HG03097 (cell line): ENCODE data around the gene HDAC10.

ENCODE experiments used
- ATAC-seq: cut with Tn5 transposase; IDR thresholded peaks from one replicate; pipeline ENCODE4 v1.9.1; 2021; ENCODE audit not compliant: unreplicated experiment, low FRiP score

Gene HDAC10

DNA sequence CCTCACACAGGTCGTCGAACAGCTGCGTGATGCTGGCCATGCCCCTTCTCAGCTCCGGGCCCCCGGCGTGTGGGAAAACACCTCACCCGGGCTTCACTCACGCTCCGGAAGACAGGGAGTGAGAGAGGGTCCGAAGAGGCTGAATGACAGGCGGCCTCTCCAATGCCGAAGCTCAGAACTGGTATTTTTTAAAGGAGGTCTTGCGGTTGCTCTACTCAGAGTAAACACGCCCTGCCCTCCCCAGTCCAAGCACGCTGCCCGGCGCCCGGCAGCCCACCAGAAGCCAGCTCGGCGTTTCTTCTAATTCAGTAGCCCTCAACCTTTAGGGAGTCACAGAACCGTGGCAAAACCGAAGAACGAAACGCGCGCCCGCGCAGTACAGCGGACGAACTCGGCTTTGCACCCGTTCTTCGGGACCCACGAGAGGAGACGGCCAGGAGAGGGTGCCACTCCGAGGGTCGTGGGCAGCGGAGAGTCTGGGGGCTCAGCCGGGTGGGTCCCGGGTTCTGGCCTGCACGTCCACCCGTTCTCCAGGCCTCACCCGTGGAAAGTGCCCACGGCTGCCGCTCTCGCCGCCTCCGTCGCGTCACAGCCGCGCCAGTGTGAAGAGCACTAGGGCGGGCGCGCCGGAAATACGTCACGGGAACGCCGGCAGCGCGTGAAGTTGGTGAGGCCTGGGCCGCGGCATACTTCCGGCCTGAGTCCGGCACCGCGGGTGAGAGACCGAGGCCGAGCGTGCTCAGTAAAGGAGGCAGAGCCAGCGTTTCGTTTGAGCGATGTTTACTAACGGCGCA, 6.4 kb downstream of the HDAC10 start, which contains the start of gene TUBGCP6:
TSS of gene TUBGCP6 (minus strand) at position 604 of the 794 bp plus-strand sequence. CDS start at position 40, 564 bp downstream.
- ATAC-seq, result peak; percentile 54

DNA sequence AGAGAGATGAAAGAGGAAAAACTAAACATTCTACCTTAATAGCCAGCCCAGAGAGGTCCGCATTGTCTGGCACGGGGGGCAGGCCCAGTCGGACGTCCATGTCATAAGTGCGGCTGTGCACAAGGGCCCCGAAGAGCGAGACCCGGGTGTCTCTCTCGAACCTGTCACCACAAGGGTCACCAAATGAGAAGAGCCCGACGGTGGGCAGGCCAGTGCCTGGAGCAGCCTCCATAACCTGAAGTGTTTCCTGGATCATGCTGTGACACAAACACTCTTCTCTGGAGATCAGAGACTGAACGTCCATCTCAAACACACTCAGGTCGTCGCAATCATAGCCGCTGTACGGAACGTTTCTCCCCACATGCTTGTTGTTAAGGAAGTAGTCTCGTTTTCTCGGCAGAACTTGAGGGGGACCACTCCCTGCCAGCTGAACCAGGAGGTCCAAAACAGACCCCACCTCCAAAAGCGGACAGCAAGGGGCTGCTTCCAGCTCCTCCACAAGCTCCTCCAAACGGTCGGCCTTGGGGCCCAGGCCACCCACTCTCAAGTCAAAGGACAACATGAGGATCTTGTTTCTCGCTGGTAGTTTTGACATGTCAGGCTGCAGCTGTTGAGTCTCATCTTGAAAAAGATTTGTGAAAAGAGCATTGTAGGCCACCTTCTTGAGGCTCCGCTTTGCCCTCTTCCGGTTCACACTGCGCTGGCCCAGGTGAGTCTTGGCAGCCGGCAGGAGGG, 7.2 kb downstream of the HDAC10 start:
- peak; percentile 4 for ATAC-seq

DNA sequence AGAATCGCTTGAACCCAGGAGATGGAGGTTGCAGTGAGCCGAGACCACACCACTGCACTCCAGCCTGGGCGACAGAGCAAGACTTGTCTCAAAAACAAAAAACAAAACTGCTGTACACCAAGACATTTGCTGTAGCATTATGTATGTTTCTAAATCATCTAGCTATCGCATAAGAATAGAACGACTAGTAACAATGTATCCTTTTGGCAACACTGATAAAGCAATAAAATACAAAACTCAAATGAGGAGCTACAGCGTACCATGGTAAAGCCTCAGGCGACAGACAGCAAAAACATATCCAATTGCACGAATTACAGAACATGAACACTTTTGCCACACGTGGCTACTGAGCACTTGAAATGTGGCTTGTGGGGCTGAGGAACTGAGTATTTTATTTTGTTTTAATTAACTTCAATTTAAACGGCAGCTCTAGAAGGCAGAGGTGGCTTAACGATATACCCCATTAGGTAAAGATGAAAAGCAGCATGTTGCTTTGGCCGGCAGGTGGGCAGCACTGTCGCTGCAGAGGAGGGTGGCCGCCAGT, 8.6 kb downstream of the HDAC10 start:
- ATAC-seq, result no peak

DNA sequence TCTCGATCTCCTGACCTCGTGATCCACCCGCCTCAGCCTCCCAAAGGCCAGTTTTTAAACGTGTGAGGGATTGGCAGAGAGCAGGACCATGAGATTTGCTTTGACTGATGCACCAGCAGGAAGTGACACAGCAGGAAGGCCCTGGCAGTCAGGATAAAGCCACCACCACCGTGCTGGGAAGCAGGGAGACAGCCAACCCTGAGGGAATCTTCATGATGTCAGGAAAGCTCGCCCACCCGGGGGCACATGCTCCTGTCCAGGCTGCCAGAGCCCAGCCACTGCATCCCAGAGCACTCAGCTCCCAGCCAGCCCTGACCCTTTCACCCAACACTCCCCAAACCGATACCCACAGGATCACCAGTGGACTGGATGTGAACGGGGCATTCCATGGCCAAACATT, 12.3 kb downstream of the HDAC10 start:
- no peak for ATAC-seq

DNA sequence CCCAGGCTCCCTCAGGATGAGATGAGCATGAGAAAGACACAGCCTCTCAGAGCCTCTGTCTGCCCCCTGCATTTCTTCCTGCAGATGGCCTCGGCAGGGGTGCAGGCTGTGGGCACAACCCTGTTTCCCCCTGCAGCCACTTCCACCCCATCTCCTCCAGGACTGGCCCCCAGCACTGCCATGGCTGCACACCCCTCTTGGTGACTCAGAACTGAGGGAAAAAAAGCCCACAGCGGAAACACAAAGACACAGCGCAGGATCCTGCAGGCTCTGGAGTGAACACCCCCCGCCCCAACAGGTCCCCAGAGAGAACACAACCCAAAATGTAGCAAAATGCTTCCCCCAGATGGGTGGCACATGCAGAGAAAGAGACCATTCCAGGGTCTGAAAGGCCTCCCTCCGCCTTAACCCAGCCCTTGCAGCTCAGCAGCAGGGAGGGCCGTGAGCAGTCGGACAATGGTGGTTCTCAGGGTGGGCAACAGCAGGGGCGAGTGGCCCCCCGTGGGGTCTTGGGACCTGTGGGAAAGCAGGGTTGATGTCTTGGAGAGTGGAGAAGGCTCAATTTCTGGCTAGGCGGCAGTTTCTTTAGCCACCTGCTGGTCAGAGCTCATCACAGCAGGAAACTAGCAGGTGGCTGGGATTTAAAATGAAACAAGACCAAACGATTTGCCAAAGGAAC, 14.2 kb downstream of the HDAC10 start:
- no peak for ATAC-seq

DNA sequence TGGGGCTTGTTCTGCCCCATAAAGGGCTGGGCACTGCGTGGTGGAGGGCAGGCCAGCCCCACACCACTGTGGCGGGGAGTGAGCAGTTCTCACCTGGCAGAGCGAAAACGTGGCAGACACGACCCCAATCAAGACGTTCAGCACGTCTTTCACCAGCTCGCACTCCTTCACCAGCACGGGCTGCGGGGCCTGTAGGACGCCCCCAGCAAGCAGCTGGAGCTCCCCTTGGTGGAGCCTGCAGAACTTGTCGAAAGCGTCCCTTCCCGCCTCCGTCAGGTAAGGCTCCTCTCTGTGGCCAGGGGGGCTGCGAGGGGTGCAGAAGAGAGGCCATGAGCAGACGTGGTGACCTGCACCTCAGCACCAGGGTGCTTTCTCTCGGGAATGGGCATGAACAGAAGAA, 17.8 kb downstream of the HDAC10 start:
- ATAC-seq, result no peak

DNA sequence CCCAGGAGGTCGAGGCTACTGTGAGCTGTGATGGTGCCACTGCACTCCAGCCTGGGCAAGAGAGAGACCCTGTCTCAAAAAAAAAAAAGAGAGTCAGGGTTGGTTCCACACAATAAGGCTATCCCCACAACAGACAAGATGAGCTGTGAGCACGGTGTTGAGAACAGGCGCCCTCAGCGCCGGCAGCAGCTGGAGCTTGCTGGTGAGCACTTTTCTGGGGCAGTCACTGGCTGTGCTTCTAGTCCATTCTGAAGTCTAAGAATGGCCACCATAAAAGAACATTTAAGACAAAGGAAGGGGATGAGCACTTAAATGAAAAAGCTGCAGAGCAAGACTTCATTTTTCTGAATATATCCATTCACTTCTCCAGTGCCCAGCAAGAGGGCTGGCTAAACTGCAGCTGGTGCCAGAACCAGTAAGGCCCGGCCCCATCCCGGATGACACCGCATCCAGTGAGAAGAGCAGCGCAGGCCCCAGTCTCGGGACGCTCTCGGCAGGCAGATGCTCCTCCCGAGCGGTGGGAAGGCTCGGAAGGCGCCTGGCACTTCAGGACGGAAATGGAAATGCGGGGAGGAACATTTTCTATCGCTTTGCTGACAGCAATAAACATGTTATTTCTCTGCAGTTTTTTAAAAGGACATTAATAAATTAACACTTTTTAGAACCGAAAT, 18.4 kb downstream of the HDAC10 start:
- ATAC-seq, result no peak

DNA sequence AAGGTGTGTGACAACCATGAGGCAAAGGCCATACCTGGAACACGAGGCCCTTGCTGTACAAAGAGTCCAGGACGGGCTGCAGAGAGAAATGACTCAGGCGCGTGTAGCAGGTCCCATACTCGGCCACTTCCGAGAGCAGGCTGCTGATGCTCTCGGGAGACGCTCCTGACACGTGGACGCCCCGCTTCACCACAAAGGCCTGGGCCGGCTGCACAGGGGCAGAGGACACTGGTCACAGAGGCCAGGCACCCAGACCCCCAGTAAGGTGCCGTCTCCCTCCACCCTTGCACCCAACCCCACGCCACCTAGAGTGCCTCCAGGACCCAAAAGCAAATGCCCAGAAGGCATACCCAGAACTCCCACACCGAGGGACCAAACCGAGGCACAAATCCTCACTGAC, 21.7 kb downstream of the HDAC10 start:
- ATAC-seq, result no peak

DNA sequence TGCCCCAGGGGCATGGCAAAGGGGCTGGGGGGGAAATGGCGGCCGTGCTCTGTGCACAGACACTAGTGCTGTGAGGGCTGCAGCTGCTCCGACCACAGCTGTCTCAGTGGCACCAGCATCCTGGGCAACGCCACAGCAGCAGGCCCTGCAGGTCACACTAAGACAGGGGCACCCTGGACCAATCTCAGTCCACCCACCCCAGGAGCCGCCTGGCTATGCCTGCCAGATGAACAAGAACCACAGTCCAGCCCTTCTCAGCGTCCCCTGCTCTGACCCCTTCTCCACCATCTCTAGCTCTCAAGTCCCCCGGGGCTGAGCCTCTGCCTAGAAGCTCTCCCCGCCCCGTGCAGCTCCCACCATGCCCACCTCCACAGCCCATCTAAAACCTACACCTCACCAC, 22.7 kb downstream of the HDAC10 start:
- no peak for ATAC-seq

DNA sequence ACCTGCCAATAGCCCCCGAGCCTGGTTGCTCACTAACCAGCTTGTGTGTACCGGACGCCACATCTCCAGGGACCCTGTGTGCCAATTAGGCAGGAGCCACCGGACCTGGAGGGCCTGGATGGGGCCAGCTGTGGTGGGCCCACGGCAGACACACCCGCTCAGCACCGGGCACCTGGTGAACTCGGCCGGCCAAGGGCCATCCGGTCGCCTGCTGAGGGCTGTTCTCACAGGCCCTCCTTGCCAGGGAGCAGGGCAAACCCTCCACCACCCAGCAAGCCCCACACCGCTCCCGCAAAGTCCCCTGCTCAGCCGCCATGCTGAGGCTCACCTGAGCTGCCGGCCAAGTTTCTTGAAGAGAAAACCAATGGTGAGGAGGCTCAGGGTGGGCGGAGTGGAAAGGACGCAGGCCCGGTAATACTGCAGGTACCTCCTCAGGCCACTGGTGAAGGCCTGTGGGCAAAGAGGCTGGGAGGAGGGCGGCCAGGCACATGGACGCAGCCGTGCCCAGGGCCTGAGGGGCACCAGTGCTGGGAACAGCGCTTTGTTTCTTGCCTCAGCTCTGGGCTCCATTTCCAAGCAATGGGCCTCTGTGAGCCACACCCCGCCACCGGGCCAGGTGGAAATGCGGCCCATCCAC, 23.4 kb downstream of the HDAC10 start:
- ATAC-seq, result no peak

DNA sequence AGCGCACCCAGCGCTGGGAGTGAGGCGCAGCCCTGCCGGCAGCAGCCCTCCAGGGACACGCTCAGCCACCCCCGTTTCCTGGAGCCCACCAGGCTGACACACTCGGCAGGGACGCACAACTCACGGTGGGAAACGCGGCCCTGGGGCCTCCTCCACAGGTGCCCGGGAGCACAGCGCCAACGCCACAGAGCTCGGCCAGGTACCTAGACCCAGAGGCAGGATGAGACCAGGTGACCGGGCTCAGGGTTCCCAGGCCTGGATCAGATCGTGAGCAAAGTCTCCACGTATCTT, 24.2 kb downstream of the HDAC10 start:
- ATAC-seq, result no peak

DNA sequence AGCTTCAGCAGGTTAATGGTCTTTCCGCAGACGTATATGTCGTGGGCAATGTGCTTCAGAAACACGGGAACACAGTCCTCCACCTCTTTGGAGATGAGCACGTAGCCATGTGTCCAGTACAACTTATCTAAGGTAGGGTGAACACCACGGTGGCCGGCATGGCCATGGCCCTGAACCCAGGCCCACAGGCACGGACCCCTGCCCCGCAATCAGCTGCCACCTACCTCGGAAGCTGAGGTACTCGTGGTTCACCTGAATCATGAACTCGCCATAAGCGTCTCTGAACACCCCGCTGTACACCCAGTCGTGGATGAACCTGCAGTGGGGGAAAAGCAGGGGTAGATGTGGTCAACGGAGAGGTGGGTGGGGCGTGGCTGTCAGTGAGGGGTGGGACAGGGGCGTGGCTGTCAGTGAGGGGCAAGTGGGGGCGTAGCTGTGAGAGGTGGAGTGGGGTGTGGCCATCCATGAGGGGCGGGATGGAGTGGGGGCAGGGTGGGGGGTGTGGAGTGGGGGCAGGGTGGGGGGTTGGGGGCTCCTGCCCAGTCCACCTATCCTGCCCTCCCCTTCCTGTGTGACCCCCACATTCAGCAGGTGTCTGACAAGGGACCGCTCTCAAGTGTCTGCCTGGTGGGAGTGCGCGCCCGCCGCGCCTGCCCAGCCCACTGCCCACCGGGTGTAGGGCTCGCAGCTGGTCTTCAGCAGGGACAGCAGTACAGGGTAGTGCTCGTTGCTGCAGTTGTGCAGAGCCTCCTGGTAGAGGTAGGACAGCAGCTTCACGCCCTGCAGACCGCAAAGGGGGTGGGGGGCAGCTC, 24.8 kb downstream of the HDAC10 start:
- no peak for ATAC-seq

DNA sequence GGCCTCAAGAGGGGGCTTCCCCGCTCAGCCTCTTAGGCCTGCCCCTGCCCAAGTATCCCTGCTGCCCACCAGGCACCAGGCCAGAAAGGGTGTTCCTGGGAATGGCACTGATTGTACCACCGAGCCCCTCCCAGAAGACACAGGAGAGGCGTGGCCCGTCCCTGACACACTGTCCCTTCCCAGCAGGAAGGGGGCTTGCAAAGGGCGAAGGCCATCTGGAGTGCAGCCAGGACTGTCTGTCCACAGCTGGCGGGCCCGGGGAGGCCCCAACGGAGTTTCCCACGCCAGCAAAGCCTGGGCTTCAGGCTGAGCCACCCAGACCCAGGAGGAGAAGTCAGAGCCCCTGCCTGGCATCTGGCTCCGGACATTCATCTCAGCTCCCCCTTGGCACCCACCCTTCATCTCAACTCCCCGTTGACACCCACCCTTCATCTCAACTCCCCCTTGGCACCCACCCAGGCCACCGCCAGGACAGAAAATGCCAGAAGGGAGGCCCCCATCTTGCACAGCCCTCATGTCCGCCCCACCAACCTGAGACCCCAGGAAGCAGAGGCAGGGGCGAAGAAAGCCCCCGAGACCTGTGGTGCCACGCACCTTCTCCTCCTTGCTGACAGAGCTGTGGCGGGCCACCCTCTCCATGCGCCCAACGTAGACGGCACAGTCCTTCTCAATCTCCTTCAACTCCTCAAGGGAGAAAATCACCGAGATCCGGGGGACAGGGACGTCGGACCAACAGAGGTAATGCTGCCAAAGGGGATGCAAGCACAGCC, 25.7 kb downstream of the HDAC10 start:
- no peak for ATAC-seq

DNA sequence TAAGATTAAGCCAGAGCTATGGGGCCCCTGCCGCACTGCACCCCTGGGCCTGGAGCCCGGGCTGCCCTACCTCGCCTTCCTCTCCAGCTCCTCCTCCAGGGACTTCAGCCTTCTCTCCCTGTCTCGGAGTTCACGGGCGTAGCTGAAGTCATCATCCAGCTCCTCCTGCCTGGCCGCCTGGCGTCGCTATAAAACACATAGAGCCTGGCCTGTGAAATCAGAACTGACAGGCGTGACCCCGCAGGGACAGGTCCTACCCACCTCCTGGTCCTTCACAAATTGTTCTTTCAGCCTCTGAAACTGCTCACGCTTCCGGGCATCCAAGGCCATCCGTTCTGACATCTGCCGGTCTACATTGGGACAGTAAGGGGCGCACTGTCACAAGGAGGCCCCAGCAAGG, 27.0 kb downstream of the HDAC10 start:
- ATAC-seq, result no peak

DNA sequence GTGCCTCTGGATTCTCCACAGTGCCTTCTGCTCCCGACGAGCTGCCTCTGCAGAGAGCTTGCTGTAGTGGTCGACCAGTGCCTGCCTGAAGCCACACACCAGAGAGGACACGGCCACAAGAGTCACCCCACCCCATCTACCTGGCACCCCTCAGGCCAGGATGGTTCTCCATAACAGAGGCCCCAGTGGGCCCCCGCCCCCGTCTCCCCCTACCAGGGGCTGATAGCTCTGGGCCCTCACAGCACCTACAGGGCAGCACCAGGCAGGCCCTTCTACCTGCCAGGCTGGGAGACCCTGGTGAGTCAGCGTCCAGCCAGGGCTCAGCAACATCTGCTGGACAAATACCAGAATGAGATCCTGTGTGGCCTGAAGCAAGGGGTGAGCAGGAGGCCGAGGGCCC, 28.6 kb downstream of the HDAC10 start:
- ATAC-seq, result no peak

DNA sequence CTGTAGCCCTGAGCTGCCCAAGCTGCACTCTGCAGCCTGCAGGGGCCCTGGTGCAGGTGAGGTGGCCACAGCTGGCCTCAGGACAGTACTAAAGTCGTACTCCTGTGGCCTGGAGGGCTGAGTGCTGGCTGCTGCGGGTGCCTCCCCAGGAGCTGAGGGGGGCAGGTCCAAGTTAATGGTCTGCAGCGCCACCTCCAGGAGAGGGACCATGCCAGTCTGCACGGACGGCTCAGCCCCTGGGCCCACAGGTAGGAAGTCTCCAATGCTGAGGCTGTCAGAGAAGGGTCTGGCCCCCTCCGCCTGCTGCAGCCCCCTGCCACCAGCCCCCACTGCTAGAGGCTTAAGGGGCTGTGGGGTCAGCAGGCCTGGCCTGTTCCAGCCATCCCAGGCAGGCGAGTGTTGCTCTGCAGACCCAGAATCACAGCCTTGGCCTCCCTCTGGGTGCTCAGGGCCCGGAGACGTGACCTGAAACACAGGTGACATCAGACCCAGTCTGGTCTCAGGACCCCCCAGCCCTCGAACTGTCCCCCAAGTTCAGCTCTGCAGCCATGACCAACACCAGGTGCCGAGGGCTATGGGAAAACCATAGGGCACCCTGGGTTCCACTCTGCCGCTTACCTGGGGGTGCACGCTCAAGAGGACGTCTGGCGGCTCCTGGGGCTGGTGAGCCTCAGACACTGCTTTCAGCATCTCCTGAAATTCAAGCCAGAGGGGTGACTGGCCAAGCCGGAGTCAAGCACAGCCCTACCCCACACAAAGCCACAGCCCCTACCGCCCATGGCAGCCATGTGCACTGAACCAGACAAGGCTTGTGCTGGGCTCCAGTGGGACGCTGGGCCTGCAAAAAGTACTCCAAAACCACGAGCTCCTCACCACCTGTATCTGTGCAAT, 29.4 kb downstream of the HDAC10 start:
- no peak for ATAC-seq

DNA sequence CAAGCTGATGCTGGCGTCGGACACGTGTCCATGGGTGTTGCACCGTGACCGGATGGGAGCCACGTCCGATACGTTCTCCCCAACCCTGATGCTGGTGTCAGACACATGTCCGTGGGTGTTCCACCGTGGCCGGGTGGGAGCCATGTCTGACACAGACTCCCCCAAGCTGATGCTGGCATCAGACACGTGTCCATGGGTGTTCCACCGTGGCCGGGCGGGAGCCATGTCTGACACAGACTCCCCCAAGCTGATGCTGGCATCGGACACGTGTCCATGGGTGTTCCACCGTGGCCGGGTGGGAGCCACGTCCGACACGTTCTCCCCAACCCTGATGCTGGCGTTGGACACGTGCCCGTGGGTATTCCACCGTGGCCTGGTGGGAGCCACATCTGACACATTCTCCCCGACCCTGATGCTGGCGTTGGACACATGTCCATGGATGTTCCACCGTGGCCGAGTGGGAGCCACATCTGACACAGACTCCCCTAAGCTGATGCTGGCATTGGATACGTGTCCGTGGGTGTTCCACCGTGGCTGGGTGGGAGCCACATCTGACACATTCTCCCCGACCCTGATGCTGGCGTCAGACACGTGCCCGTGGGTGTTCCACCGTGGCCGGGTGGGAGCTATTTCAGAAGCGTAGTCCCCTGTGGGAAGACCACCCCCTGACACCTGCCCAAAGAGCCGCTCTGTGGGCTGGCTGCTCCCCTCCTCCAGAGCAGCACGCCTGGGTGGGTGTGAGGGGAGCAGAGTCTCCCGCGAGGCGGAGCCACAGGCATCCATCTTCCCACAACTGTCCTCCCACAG, 30.3 kb downstream of the HDAC10 start:
- ATAC-seq, result no peak
